ENCODE measurements around the gene HGFAC. TPM values are rescaled to one million over a fixed set of nuclear protein-coding genes. Genes with fewer than 3 reads are reported as not detected.

HGFAC gene
- total and polyA plus RNA-seq, 10 of the 15 experiments (the other 5 are each of a cell fraction or from before 2014, with no cell fraction given): 0.38 TPM; not detected in 9

- TF ChIP-seq E2F8 (IDR thresholded peaks at IDR 0.05; ENCODE audit: low read depth, partially characterized antibody): no peak
Measured at GRCh38 chr4:3407171-3407771, 34.5 kb upstream of the HGFAC start (continued).

- Histone ChIP-seq H4K20me1 (ENCODE audit: control insufficient read depth, insufficient read depth) (no peaks in the 10 kb centered on the region), H3K4me3 (no peak overlapping the region), H3K9me3 (replicated peaks; ENCODE audit: control insufficient read depth, insufficient read depth, low read length) (no peaks in the 10 kb centered on the region), H3K79me2 (ENCODE audit: control insufficient read depth, insufficient read depth, low read length) (no peaks in the 10 kb centered on the region), H3K9ac (ENCODE audit: control insufficient read depth, insufficient read depth, low read length) (no peak overlapping the region), H3K27me3 (replicated peaks in 1 of 2; ENCODE audit: control insufficient read depth in 2 of 2, insufficient read depth in 2 of 2, low read length in 1 of 2) (no peaks in the 10 kb centered on the region; a peak in 1 of 4 replicates), H3K4me1 (ENCODE audit: control insufficient read depth, insufficient read depth, low read length) (no peaks in the 10 kb centered on the region), H3K27ac (ENCODE audit: control insufficient read depth, insufficient read depth) (no peak overlapping the region), H2AFZ (ENCODE audit: control insufficient read depth, low read depth, low read length) (no peak overlapping the region), H3K4me2 (ENCODE audit: control insufficient read depth, insufficient read depth) (no peak overlapping the region), H3K36me3 (ENCODE audit: control insufficient read depth in 2 of 2, insufficient read depth in 2 of 2, low read length in 1 of 2) (no peaks in the 10 kb centered on the region)
- BruUV-seq (replicated peaks): no TSS peak
- ChIA-PET SMC1A (ENCODE audit: uncharacterized antibody, unreplicated experiment) (interaction anchor here (1.0 kb wide), 1 partner anchor 19 kb away, joined by 3 read pairs; no protein-coding TSS in a partner anchor), POLR2A (no interaction called here), CTCF (no interaction called here), RAD21 (ENCODE audit: unreplicated experiment) (no interaction called here)
- TF ChIP-seq LARP7 (IDR thresholded peaks at IDR 0.05) (no peak), KDM1A (IDR thresholded peaks at IDR 0.05; ENCODE audit: borderline replicate concordance) (no peak), NR2F1 (conservative IDR thresholded peaks at IDR 0.05) (no peak), HSF1 (IDR thresholded peaks at IDR 0.05; ENCODE audit: low read depth, low read length) (no peak), ZBTB33 (IDR thresholded peaks at IDR 0.05) (no peak), YBX1 (IDR thresholded peaks at IDR 0.05) (no peak), WRNIP1 (IDR thresholded peaks at IDR 0.05; ENCODE audit: borderline replicate concordance, low read depth, low read length) (no peak)
- DNase-seq (ENCODE audit: low read depth, low spot score): no peak
- ATAC-seq: no peak
- intact Hi-C loops (cut with micrococcal nuclease; ENCODE audit: unreplicated experiment): no loop called here
- 46% methylated on average over 26 of the region's 26 CpGs for WGBS (ENCODE audit: insufficient coverage, insufficient replicate concordance, low lambda C conversion rate, missing lambda C conversion rate)
- no peak for FAIRE-seq
- in situ Hi-C loops (cut with MboI): no loop called here
Measured at GRCh38 chr4:3407930-3408792, 33.6 kb upstream of the HGFAC start.

All from GM12878 (cell line).